GM12801 (cell line): ENCODE measurements around the gene CEP112.

Source experiments
- CTCF ChIP-seq: IDR thresholded peaks from one replicate; pipeline ENCODE4 v1.5.1; 2011; ENCODE audit warnings: control low read depth; ENCODE audit not compliant: insufficient read length; ENCODE audit errors: extremely low read depth

Gene CEP112

GRCh38 chr17:66229783-66230538, 38.0 kb upstream of the CEP112 start:
- no peak for TF ChIP-seq CTCF

- TF ChIP-seq CTCF: no peak
These were observed 37.2 kb upstream of the CEP112 start, which contains the start of gene APOH for GRCh38 chr17:66228887-66229782. Gene APOH, minus strand, starts transcription at chr17:66229415. Its CDS starts 36 bp downstream, at chr17:66229379.

GRCh38 chr17:66227212-66228045, 35.5 kb upstream of the CEP112 start:
- TF ChIP-seq CTCF: no peak

- TF ChIP-seq CTCF: no peak
These were observed 30.9 kb upstream of the CEP112 start for GRCh38 chr17:66222798-66223350.

GRCh38 chr17:66221755-66222530, 30.0 kb upstream of the CEP112 start:
- TF ChIP-seq CTCF: no peak

- no peak for TF ChIP-seq CTCF
These were observed 29.4 kb upstream of the CEP112 start for GRCh38 chr17:66221343-66221742.
